Measurements from ENCODE around the gene TDRKH.

The TDRKH gene

GRCh38 chr1:151835596-151835995, 45.3 kb upstream of the TDRKH start:
- no peak overlapping the region for H3K4me3 ChIP-seq (ENCODE audit: low read depth, low read length)
- TF ChIP-seq, protein P1, sequence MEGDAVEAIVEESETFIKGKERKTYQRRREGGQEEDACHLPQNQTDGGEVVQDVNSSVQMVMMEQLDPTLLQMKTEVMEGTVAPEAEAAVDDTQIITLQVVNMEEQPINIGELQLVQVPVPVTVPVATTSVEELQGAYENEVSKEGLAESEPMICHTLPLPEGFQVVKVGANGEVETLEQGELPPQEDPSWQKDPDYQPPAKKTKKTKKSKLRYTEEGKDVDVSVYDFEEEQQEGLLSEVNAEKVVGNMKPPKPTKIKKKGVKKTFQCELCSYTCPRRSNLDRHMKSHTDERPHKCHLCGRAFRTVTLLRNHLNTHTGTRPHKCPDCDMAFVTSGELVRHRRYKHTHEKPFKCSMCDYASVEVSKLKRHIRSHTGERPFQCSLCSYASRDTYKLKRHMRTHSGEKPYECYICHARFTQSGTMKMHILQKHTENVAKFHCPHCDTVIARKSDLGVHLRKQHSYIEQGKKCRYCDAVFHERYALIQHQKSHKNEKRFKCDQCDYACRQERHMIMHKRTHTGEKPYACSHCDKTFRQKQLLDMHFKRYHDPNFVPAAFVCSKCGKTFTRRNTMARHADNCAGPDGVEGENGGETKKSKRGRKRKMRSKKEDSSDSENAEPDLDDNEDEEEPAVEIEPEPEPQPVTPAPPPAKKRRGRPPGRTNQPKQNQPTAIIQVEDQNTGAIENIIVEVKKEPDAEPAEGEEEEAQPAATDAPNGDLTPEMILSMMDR (IDR thresholded peaks at IDR 0.05; ENCODE audit: low read depth, low read length) = no peak

DNA sequence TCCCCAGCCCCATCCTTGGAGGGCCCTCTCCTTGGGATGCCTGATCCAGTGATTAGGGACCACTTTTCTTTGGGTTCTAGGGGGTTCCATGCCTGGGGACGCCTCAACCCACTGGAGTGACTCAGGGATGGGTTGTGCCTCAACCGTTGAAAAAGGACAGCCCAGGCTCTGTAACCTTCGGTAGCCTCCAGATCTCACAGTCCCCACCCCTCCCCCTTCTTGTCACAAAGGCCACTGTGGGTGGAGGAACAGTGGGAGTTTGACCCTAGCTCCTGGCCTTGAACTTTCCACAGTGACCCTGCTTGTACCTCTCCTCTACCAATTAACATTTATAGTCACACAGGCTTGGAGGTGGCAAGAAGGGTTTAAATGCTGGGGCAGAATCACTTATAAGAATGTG, 43.9 kb upstream of the TDRKH start:
- no peak overlapping the region for H3K4me3 ChIP-seq (ENCODE audit: low read depth, low read length)
- TF ChIP-seq, protein P1 (IDR thresholded peaks at IDR 0.05; ENCODE audit: low read depth, low read length) = no peak

DNA sequence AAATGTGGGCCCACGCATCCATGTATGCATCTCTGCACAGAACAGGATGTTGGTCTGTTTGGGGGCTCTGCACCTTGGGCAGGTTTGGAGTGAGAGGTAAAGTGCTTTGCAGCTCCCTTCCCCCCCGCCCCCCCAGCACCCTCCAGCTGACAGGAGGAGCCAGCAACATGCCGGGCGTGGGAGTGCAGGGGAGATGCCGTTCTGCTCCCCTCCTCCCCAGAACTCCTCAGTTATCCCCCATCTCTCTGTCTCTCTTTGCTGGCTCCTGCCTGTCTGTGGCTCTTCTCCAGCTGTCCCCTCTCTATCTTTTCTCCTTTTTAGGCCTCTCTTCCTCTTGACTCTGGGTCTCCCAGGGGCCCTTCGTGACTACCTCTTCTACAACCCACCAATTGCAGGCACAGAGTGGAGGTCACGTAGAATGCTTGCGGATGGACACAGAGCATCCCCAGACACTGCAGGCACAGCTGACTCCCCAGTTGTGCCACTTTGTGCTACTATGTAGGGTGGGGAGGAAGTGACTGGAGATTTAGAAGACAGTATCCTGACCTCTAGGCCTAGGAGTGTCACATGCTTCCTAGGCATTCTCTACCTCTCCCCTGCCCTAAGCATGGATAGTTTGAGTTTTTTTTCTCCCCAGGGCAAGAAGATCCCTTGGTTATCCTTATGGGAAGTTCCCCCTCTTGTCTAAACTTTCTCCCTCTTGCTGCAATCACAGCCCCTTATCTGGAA, 43.0 kb upstream of the TDRKH start:
- H3K4me3 ChIP-seq (ENCODE audit: low read depth, low read length) = no peak overlapping the region
- TF ChIP-seq, protein P1 (IDR thresholded peaks at IDR 0.05; ENCODE audit: low read depth, low read length) = no peak

DNA sequence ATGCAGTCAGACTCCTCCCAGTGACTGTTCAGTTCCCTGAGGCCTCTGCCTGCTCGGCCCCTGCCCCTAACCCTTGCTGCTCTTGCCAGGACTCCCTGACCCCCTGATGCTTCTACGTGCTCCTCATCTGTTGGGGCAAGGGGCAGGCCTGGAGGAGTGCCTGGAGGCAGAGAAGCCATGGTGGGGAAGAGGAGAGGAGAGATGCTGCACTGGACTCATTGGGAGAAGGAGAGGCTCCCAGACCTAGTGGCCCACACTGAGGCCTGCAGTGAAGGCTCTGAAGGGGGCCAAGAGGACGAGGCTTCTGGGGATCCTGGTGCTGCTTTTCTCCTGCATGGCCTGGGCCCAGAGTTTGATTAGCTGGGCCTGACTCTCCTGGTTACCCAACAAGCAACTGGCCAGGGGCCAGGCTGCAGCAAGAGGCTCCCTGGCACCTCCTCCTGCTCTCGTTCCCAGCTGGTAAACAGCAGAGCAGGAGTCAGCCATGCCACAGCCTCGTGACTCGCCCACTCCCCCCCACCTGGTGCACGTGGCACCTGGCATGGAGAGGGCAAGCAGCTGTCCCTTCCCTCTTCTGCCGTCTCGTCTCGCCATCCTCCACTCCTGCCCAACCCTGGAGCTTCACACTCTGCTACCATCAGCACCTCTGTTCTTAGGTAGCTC, 42.1 kb upstream of the TDRKH start:
- TF ChIP-seq, protein P1 (IDR thresholded peaks at IDR 0.05; ENCODE audit: low read depth, low read length) = no peak
- H3K4me3 ChIP-seq (ENCODE audit: low read depth, low read length) = no peak overlapping the region

- TF ChIP-seq, protein P1 (IDR thresholded peaks at IDR 0.05; ENCODE audit: low read depth, low read length) = no peak
- no peak within 1 kb of the TSS for H3K4me3 ChIP-seq (ENCODE audit: low read depth, low read length)
Measured at GRCh38 chr1:151831605-151832004, 41.3 kb upstream of the TDRKH start, which contains the start of gene RORC. TSS of gene RORC (minus strand) at chr1:151831802. CDS start at chr1:151831764, 38 bp downstream.

GRCh38 chr1:151831256-151831591, 40.9 kb upstream of the TDRKH start:
- H3K4me3 ChIP-seq (ENCODE audit: low read depth, low read length) = no peak overlapping the region
- TF ChIP-seq, protein P1 (IDR thresholded peaks at IDR 0.05; ENCODE audit: low read depth, low read length) = no peak

GRCh38 chr1:151830055-151830454, 39.8 kb upstream of the TDRKH start:
- TF ChIP-seq, protein P1 (IDR thresholded peaks at IDR 0.05; ENCODE audit: low read depth, low read length) = no peak
- no peak overlapping the region for H3K4me3 ChIP-seq (ENCODE audit: low read depth, low read length)
